Aortic smooth muscle cell (primary cell): ENCODE data around the gene USP17L24. TPM values are rescaled to one million over a fixed set of nuclear protein-coding genes. Genes with fewer than 3 reads are reported as not detected.

Experiments used
- total RNA-seq: library from RNA; depleted of rRNA; stranded (reverse); fragments of >200 nt; gene quantifications from 2 replicates; pipeline ENCODE4 v1.2.3, GENCODE V29; 2014

USP17L24 gene, protein sequence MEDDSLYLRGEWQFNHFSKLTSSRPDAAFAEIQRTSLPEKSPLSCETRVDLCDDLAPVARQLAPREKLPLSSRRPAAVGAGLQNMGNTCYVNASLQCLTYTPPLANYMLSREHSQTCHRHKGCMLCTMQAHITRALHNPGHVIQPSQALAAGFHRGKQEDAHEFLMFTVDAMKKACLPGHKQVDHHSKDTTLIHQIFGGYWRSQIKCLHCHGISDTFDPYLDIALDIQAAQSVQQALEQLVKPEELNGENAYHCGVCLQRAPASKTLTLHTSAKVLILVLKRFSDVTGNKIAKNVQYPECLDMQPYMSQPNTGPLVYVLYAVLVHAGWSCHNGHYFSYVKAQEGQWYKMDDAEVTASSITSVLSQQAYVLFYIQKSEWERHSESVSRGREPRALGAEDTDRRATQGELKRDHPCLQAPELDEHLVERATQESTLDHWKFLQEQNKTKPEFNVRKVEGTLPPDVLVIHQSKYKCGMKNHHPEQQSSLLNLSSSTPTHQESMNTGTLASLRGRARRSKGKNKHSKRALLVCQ
- total RNA-seq = not detected in 2 replicates

DNA sequence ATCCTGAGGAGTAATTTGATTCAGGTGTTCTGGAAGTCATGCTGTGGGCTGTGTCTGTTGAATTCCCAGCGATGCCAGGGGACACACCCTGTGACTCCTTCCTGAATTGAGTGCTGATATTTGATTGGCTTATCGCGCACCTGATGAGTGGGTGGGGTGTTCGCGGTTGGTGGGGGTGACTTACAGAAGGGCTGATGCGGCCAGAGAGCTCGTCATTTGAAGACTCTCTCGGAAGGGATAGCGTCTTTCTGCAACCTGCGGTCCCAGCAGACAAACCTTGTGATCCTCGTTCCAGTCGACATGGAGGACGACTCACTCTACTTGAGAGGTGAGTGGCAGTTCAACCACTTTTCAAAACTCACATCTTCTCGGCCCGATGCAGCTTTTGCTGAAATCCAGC, at the start of gene USP17L24:
USP17L24 (plus strand) TSS at position 301 of the 400 bp plus-strand sequence; CDS start at position 301, 0 bp downstream.

GRCh38 chr4:9329611-9330010, 4.6 kb downstream of the USP17L24 start, which contains the start of gene USP17L25:
TSS of gene USP17L25 (plus strand) at chr4:9329911. CDS start at chr4:9329911, 0 bp downstream.

DNA sequence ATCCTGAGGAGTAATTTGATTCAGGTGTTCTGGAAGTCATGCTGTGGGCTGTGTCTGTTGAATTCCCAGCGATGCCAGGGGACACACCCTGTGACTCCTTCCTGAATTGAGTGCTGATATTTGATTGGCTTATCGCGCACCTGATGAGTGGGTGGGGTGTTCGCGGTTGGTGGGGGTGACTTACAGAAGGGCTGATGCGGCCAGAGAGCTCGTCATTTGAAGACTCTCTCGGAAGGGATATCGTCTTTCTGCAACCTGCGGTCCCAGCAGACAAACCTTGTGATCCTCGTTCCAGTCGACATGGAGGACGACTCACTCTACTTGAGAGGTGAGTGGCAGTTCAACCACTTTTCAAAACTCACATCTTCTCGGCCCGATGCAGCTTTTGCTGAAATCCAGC, 9.4 kb downstream of the USP17L24 start, which contains the start of gene USP17L26:
USP17L26 (plus strand) TSS at position 301 of the 400 bp plus-strand sequence; CDS start at position 301, 0 bp downstream.

GRCh38 chr4:9339103-9339502, 14.1 kb downstream of the USP17L24 start, which contains the start of gene USP17L5:
TSS of gene USP17L5 (plus strand) at chr4:9339403. CDS start at chr4:9339403, 0 bp downstream.

DNA sequence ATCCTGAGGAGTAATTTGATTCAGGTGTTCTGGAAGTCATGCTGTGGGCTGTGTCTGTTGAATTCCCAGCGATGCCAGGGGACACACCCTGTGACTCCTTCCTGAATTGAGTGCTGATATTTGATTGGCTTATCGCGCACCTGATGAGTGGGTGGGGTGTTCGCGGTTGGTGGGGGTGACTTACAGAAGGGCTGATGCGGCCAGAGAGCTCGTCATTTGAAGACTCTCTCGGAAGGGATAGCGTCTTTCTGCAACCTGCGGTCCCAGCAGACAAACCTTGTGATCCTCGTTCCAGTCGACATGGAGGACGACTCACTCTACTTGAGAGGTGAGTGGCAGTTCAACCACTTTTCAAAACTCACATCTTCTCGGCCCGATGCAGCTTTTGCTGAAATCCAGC, 18.9 kb downstream of the USP17L24 start, which contains the start of gene USP17L27:
USP17L27 (plus strand) TSS at position 301 of the 400 bp plus-strand sequence; CDS start at position 301, 0 bp downstream.

DNA sequence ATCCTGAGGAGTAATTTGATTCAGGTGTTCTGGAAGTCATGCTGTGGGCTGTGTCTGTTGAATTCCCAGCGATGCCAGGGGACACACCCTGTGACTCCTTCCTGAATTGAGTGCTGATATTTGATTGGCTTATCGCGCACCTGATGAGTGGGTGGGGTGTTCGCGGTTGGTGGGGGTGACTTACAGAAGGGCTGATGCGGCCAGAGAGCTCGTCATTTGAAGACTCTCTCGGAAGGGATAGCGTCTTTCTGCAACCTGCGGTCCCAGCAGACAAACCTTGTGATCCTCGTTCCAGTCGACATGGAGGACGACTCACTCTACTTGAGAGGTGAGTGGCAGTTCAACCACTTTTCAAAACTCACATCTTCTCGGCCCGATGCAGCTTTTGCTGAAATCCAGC, 23.6 kb downstream of the USP17L24 start, which contains the start of gene USP17L28:
USP17L28 (plus strand) TSS at position 301 of the 400 bp plus-strand sequence; CDS start at position 301, 0 bp downstream.

DNA sequence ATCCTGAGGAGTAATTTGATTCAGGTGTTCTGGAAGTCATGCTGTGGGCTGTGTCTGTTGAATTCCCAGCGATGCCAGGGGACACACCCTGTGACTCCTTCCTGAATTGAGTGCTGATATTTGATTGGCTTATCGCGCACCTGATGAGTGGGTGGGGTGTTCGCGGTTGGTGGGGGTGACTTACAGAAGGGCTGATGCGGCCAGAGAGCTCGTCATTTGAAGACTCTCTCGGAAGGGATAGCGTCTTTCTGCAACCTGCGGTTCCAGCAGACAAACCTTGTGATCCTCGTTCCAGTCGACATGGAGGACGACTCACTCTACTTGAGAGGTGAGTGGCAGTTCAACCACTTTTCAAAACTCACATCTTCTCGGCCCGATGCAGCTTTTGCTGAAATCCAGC, 28.4 kb downstream of the USP17L24 start, which contains the start of gene USP17L29:
USP17L29 (plus strand) TSS at position 301 of the 400 bp plus-strand sequence; CDS start at position 301, 0 bp downstream.

DNA sequence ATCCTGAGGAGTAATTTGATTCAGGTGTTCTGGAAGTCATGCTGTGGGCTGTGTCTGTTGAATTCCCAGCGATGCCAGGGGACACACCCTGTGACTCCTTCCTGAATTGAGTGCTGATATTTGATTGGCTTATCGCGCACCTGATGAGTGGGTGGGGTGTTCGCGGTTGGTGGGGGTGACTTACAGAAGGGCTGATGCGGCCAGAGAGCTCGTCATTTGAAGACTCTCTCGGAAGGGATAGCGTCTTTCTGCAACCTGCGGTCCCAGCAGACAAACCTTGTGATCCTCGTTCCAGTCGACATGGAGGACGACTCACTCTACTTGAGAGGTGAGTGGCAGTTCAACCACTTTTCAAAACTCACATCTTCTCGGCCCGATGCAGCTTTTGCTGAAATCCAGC, 37.9 kb downstream of the USP17L24 start, which contains the start of gene USP17L30:
USP17L30 (plus strand) TSS at position 301 of the 400 bp plus-strand sequence; CDS start at position 301, 0 bp downstream.

Other genes starting within 250 kb of the USP17L24 start
- gene FAM90A26, start 154.8 kb upstream of the USP17L24 start, total RNA-seq = not detected in 2 replicates
- gene USP17L10, start 114.5 kb upstream of the USP17L24 start, total RNA-seq = not detected in 2 replicates
- not detected in 2 replicates for gene USP17L11, start 109.8 kb upstream of the USP17L24 start, total RNA-seq
- gene USP17L12, start 105.0 kb upstream of the USP17L24 start, total RNA-seq = not detected in 2 replicates
- not detected in 2 replicates for gene USP17L13, start 100.3 kb upstream of the USP17L24 start, total RNA-seq
- gene USP17L15, start 90.8 kb upstream of the USP17L24 start, total RNA-seq = not detected in 2 replicates
- not detected in 2 replicates for gene USP17L17, start 81.3 kb upstream of the USP17L24 start, total RNA-seq
- gene USP17L18, start 76.5 kb upstream of the USP17L24 start, total RNA-seq = not detected in 2 replicates
- gene USP17L19, start 71.8 kb upstream of the USP17L24 start, total RNA-seq = not detected in 2 replicates
- not detected in 2 replicates for gene USP17L20, start 67.0 kb upstream of the USP17L24 start, total RNA-seq
- gene USP17L21, start 62.3 kb upstream of the USP17L24 start, total RNA-seq = not detected in 2 replicates
- not detected in 2 replicates for gene USP17L22, start 57.5 kb upstream of the USP17L24 start, total RNA-seq
- not detected in 2 replicates for gene USP17L25, start 4.7 kb downstream of the USP17L24 start, total RNA-seq
- gene USP17L26, start 9.5 kb downstream of the USP17L24 start, total RNA-seq = not detected in 2 replicates
- not detected in 2 replicates for gene USP17L5, start 14.2 kb downstream of the USP17L24 start, total RNA-seq
- not detected in 2 replicates for gene USP17L27, start 19.0 kb downstream of the USP17L24 start, total RNA-seq
- gene USP17L28, start 23.7 kb downstream of the USP17L24 start, total RNA-seq = not detected in 2 replicates
- gene USP17L29, start 28.5 kb downstream of the USP17L24 start, total RNA-seq = not detected in 2 replicates
- not detected in 2 replicates for gene USP17L30, start 38.0 kb downstream of the USP17L24 start, total RNA-seq
- gene DEFB131A, start 119.2 kb downstream of the USP17L24 start, total RNA-seq = not detected in 2 replicates